Activated CD8-positive, alpha-beta memory T cell treated with anti-CD3 and anti-CD28 coated beads, Interleukin-2, amount 50 U/mL, for 1 hour (primary cell): ENCODE data around the gene GEMIN4.
"Not testable (repeated sequence)": the region's sequence is repeated elsewhere in the genome, so short reads cannot be mapped to it uniquely, and the experiment has no call there.

Experiments used
- DNase-seq: peaks from one replicate; pipeline ENCODE4 v3.0.0-alpha.2; 2020; ENCODE audit errors: extremely low read depth

GEMIN4 gene

DNA sequence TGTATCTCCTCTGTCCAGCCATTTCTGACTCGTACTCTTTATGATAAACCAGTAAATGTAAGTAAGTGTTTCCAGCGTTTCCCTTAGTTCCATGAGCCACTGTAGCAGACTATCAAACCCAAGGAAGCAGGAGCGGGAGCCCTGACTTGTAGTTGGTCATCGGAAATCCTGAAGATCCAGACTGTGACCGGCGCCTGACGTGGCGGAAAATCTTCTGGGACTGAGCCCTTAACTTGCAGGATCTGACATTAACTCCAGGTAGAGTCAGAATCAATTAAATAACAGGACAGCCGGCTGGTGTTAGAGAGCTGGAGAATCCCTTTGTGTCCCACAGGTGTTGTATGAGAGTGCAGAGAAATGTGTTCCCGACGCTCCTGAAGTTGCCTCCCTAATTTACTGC, 26.0 kb upstream of the GEMIN4 start:
- no peak for DNase-seq

DNA sequence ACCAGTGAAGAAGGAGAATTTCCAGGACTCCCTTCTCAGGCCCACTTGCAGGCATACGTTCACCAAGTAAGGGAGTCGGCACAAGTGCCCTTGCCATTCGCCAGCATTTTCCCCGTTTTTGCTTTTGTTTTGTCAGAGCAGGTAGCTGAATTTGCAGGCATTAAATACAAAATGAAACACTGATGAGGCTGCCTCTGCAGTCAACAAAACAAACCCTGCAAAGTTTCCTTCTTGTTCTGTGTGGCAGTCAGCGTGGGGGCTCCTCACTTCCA, 22.2 kb upstream of the GEMIN4 start:
- no peak for DNase-seq

DNA sequence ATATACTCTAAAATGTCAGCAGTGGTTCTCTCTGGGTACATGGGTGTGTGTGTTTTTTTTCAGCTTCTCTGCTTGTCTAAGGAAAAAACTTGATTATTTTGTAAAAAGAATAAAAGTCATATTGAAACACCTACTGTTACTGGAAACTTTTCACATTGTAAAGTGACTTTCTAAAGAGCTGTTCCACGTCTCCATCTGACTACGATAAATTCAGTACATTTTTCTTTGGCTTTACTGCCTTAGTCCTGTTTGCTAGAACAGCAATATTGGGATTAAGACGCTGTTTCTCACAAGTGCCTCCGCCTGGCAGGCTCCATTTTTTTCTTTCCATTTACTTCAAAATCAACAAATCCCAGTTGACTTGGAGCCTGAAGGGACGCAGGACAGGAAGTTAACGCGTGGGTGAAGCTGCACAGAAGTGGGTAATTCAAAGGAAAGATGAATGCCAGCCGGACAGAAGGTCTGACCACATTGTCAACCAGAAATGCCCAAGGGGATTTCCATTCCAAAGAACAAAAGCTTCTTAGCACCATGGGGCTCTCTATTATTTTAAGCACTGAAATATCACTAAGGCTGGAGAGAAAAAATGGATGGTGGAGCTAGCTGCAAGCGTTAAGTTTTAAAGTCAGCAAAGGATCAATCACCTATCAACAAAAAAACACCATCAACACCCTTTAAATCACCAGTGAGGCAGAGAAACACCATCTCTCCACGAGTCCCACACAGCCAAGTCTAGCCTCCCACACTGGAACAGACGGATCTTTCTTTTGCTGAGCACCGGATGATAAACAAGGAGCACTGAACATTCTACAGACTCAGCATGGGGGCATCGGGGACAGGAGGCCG, 21.6 kb upstream of the GEMIN4 start:
- DNase-seq: no peak

DNA sequence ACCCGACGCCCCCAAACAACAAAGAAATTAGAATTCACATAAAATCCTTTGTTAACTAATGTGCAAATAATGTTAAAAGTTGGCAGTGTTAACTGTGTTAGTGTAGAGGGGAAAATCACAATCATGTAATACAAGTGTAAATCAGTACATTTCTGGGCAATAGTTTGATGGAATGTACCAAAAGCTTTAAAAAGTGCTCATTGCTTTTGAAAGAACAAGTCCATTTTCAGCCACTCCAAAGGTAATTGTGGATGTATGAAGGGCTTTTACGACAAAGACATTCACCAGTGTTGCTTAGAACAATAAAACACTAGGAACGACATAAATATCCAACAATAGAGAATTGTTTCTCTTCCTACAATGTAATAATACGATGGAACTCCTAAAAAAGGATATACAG, 21.0 kb upstream of the GEMIN4 start:
- DNase-seq: no peak

DNA sequence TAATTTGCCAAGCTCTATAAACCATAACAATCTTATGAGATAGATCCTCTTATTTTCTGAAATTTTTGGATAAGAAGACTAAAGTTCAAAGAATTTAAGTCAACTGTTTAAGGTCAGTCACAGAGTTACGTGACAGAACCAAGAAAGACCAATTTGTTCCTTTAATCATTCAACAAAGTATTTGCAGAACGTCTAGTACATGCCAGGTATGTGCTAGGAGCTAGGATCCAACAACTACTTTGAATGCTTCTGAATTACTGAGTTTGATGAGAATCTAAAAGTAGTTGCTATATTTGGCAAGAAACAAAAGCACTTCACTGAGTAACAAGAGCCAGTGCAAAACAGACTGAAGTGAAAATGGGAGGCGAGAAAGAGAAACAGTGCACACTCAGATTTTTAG, 15.0 kb upstream of the GEMIN4 start:
- DNase-seq: no peak

DNA sequence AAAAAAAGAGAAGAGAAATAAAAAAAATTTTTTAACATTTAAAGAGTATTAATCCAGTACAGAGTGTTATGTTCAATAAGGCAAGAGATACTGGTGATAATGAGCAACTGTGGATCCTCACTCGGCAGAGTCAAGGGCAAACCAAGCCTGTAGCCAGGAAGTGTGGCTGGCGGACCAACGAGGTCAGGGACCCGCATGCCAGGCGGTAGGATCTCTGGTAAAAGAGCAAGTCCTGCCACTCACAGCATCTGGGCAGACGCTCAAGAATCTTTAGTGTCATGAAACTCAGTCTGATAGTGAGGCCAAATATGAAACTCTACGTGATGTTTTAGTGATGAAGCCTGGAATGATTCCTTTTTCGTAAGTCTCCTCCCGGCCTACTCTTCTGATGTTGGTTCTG, 8.3 kb upstream of the GEMIN4 start:
- no peak for DNase-seq

DNA sequence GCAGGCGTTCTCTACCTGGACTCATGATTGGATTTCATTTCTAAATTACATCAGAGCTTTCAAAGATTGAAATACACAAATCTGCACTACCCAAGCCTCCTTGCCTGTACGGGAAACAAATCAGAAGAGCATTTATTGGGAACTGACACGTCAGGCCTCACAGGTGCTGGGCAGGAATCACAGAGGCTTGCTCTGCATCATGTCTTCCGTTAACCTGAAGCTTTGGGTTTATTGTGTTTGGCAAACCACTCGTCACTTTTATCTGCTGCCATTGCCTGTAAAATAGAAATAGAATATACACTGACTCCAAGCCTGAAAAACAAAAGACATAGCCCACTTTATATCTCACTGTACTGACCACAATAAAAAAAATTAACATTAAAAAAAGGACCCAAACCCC, 7.9 kb upstream of the GEMIN4 start:
- no peak for DNase-seq

DNA sequence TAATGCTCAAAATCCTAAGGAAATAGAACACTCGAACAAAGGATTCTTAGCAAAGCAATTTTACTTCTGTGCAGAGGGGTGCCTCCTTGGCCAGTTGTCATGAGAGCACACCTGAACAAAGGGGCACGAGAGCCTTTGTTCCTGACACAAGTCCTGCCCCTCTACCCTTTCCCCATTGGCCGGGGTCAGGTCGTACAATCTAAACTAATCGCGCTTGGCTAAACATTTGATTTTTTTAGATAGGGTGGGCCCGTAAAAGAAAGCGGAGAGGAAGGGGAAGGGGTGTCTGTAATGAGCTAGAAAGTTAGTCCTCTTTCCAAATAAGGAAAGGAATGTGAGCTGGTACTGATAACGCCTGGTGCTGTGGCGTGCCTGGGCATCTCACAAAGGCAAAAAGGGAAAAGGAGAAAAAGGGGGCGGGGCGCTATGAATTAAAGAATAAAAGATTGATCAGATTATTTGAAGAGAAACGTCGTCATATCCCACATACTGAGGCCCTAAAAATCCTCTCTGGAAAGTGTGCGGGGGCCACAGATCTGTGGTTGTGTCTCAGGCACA, 4.0 kb upstream of the GEMIN4 start:
- DNase-seq: not testable (repeated sequence)

DNA sequence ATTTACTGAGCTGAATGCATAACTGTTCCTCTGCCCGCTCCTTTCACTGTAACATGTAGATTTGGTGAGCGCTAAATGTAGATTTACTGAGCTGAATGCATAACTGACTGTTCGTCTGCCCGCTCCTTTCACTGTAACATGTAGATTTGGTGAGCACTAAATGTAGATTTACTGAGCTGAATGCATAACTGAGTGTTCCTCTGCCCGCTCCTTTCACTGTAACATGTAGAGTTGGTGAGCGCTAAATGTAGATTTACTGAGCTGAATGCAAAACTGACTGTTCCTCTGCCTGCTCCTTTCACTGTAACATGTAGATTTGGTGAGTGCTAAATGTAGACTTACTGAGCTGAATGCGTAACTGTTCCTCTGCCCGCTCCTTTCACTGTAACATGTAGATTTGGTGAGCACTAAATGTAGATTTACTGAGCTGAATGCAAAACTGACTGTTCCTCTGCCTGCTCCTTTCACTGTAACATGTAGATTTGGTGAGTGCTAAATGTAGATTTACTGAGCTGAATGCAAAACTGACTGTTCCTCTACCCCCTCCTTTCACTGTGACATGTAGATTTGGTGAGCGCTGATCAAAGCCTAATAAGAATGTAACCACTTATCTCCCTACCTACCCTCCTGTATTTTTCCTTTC, 3.4 kb upstream of the GEMIN4 start:
- not testable (repeated sequence) for DNase-seq

DNA sequence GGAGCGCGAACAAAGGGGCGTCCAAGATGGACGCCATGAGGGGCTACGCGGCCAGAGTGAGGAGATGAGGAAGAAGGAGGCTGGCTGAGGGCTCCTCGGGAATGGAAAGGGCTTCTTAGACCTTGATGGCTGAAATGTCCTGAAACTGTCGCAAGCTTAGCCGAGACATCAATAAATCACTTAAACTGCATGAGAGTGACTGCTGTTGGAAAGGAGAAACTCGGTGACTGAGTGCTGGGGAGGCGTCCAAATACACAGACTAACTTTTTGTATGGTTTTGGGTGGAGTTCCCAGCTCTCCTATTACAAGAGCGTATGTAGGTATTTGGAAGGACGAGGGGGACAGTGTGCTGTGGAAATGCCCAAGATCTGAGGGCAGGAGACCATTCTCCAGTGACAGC, 1.4 kb upstream of the GEMIN4 start:
- DNase-seq: no peak

DNA sequence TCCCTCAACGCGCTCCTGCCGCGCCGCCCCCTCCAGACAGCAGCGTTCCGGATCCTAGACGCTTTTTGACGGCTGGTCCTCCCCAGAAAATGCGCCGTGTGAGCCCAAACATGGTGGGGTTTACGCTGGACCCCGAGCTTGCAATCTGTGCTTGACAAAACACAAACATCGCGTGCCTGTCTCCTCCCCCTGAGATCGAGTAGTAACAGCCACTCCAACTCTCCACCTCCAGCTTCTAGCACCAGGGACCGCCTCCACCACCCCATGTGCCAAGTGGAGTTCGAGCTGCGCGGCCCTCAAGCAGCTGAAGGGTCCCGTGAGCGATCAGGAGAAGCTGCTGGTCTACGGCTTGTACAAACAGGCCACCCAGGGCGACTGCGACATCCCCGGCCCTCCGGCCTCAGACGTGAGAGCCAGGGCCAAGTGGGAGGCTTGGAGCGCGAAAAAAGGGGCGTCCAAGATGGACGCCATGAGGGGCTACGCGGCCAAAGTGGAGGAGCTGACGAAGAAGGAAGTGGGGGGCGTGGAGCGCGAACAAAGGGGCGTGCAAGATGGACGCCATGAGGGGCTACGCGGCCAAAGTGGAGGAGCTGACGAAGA, 656 bp upstream of the GEMIN4 start:
- DNase-seq: no peak

DNA sequence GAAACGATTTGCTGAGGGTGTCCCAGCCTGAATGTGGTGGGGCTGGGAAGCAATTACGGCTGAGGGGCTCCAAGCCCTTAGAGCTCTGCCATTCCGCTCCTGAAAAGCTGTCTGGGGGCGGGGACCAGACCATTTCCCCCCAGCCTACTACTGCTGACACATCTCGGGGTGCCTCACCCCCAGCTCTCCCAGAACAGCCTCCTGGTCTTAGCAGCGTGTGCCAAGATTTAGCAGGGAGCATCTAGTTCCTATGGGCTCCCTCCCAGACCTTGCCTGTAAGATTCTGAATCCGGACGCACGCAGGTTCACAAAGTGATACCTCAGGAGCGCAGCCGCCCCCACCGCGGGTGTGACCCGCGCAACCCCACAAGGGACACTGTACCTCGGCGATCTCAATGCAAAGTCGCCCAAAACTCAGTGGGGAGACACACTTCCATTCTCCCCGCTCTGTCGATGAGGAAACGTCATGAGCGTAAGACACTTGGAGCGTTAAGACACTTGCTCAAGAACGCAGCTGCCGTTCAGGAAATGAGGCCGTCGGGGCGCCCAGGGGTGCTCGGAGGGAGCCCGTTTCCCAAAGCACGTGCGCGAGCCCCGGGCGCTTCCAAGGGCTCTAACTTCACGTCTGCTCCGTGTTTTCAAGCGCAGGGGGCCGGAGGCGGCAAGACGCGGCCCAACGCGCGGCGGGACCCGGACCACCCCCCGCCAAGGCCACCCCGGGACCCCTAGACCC, 629 bp downstream of the GEMIN4 start:
- no peak for DNase-seq

DNA sequence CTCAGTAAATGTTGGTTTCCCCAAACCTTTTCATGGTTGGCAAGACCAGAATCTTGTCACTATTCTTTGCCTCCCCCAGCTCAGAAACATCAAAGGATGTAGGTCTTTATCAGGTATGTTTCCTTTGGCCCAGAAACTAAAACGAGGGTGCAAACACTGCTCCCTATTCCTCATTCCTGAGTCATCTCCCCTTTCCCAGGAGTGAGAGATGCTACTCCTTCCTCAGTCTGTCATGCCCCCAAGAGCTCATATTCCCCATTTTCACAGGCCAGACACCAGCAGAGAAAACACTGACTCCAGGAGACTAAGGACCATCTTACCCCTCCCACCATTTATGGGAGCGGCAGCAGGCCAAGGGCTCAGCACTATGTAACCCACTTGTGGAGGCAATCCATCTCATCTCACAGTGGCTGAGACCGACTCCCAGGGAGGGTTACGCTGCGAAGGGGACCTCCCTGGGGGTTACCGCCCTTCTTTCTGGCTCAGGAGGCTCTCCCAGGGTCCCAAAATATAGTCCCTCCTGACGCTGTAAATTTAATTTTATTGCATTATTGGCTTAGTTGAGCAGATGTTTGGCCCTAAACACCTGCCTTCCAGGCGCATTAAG, 1.5 kb downstream of the GEMIN4 start:
- no peak for DNase-seq

DNA sequence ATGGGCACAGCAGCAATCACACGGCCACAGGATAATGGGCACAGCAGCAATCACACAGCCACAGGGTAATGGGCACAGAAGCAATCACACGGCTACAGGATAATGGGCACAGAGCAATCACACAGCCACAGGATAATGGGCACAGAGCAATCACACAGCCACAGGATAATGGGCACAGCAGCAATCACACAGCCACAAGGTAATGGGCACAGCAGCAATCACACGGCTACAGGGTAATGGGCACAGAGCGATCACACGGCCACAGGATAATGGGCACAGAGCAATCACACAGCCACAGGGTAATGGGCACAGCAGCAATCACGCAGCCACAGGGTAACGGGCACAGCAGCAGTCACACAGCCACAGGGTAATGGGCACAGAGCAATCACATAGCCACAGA, 2.7 kb downstream of the GEMIN4 start:
- DNase-seq: not testable (repeated sequence)

DNA sequence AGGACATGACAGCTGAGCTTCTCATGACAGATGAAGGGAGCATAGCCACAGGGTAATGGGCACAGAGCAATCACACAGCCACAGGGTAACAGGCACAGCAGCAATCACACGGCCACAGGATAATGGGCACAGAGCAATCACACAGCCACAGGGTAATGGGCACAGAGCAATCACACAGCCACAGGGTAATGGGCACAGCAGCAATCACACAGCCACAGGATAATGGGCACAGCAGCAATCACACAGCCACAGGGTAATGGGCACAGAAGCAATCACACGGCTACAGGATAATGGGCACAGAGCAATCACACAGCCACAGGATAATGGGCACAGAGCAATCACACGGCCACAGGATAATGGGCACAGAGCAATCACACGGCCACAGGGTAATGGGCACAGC, 3.5 kb downstream of the GEMIN4 start:
- not testable (repeated sequence) for DNase-seq

DNA sequence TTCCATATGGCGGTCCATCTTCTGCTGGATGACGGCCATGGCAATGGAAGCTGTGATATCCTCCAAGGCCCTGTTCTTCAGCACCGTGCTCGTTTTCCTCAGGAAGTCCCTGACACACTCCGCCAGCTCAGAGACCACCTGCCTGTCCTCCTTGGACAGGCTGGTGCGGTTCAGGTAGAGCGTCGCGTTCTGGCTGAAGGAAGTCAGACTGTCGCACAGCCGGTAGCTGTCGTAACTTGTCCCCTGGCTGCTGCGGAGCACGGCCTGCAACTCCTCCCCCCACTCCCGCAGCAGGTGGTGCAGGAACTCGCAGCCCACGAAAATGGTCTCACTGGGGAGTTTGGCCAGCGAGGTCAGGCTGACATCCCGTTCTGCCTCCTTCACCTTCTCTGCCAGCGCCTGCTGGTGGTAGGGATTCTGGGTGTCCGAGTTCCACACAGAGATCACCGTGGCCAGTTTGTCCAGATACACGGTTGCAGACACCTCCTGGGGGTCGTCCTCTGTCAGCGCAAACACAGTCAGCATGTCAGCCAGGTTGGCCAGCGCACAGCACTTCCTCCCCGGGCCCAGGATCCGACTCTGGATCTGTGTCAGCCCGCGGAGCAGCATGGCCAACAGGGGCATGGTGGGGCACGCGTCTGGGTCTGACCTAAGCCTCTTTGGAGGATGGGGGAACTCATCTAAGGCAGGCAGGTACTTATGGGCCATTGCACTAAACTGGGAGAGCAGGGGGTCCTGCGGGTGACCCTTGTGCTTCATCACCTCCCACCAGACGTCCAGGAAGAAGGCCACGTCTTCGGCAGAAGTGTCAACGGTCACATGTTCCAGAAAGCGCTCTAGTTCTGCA, 5.1 kb downstream of the GEMIN4 start:
- DNase-seq: no peak

DNA sequence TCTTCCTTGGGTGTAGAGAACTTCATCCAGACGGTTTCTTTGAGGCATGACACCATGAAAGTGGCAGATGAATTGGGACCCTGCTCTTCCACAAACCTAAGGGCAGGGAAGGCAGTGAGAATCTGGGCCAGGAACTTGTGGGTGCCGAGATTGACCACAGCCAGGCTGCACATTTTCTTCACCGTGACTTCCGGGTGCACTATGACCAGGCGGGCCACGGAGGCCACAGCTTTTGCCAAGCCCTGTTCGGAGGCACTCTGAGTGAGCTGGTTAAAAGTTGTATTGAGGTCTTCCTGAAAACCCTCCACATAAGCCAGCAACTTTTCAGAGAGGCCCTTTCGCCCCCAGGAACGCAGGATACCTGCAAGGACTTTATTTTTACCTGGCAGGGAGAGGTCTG, 5.9 kb downstream of the GEMIN4 start:
- DNase-seq: no peak

DNA sequence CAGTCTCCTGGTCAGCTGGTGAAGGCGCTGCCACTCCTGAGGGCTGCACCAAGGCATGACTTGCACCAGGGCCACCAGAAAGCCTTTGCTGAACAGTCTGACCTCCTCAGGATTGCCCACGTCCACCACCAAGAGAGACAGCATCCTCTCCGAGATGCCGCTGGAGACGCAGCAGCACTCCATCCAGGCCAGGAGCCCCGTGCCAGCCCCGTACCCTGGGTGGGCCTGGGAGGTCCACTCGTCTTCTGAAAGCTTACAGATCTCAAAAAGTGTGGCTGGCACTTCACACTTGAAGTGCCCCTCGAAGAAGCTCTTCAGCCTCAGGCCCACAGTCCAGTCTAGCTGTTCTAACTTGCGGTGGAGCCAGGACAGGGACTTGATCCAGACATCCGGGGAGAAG, 6.7 kb downstream of the GEMIN4 start:
- DNase-seq: no peak

DNA sequence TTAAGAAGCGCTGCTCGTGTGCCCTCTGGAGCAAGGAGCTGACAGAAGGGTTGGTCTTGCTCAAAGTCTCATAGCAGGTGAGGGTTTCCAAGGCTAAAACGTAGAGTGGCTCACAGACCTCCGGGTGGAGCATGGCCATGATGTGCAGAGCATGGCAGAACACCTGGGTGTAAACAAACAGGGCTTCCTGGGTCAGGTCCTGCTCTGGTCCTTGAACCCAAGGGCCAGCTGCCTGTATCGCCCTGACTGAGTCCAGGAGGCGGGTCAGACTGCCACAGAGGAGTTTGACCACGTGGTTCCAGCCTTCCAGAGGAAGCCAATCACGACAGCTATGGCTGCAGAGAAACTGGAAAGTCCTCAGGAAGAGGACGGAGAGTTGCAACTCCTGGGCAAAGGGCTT, 7.1 kb downstream of the GEMIN4 start:
- DNase-seq: no peak

DNA sequence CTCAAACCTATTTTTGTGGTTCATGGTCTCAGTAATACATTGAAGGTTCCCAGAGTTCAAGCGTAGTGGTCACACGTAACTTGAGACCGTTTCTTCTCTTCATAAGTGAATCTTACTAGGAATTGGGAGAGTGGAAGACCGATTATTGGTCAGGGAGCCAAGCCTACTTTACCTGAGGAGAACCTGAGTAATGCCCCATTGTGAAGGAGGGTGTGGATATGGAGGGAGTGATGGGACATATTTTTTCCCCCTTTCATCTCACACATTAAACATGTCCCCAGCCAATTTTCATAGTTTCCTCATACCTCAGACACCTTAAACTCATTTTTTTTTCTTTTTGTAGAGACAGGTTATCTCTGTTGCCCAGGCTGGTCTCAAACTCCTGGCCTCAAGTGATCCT, 8.9 kb downstream of the GEMIN4 start:
- DNase-seq: no peak

DNA sequence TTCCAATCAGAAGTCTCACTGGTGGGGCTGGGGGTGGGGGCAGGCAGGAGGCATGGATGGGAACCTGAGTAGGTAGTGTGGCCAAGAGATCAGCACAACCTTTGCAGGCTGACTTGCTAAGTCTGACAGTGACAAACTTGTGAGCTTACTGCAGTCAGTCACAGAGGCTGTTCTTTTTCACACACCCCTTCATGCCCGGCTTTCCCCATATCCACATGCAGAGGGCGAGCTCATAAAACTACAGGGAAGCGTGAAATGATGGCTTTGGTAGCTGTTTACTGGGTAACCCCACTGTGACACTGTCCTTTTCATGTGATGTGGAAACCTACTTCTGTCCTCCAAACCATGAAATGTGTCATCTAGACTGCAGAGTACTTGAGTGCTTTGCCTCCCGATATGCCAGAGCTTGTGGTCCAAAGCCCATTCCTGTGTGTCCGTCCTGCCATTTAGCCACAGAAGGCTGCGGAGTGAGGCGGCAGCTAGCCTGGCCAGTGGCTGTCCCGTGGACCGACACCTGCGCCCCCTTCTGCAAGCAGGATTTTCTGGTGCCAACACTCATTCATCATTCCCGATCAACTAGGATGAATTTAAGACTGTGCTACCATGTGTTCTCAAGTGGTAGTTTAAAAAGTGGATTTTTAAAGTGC, 9.8 kb downstream of the GEMIN4 start:
- no peak for DNase-seq
